ENCODE results near the gene ATP5MC3. TPM values are rescaled to one million over a fixed set of nuclear protein-coding genes. Genes with fewer than 3 reads are reported as not detected.
A peak's percentile ranks its signal among the peaks of the same experiment; 100 is the strongest.
"Not testable (repeated sequence)": the region's sequence is repeated elsewhere in the genome, so short reads cannot be mapped to it uniquely, and the experiment has no call there.

The ATP5MC3 gene
- 318 TPM for polyA plus RNA-seq (2013, experiment 1 of 2)
- 288 TPM for polyA plus RNA-seq (2013, experiment 2 of 2)

- WGBS, 2 donors (ENCODE audit: extremely low coverage in 2 of 2, insufficient read length in 2 of 2, insufficient replicate concordance in 1 of 2), result no CpG with 5 or more reads among the region's 53 CpGs
- no peak within 1 kb of the TSS for H3K4ac ChIP-seq (ENCODE audit: low read length)
- DNase-seq (ENCODE audit: low spot score), result peak; percentile 81
Measured at GRCh38 chr2:175181104-175181876, at the start of gene ATP5MC3. Gene ATP5MC3 (minus strand): TSS chr2:175181710. CDS start chr2:175181393, 317 bp downstream.

GRCh38 chr2:175228601-175229000 is 47.1 kb upstream of the ATP5MC3 start:
- H3K23ac ChIP-seq (ENCODE audit: low read depth, low read length, poor library complexity); H3K4me1 ChIP-seq (ENCODE audit: control insufficient read depth in 2 of 2, insufficient read depth in 1 of 2, low read depth in 1 of 2, low read length in 2 of 2); H3K9me3 ChIP-seq (replicated peaks in 1 of 2; ENCODE audit: control insufficient read depth in 2 of 2, insufficient read depth in 1 of 2, low read depth in 1 of 2, low read length in 2 of 2); H2BK5ac ChIP-seq (ENCODE audit: low read length); H4K8ac ChIP-seq (ENCODE audit: low read depth, low read length); H3K14ac ChIP-seq (ENCODE audit: low read length); H2BK12ac ChIP-seq (ENCODE audit: low read length); H3K4me2 ChIP-seq (ENCODE audit: insufficient read depth, low read length, poor library complexity, severe bottlenecking); H3K18ac ChIP-seq (ENCODE audit: low read length); H3K4me3 ChIP-seq (ENCODE audit: low read length in 2 of 2); DNase-seq (ENCODE audit: low spot score); H2AK5ac ChIP-seq (ENCODE audit: low read depth, low read length); H3K79me1 ChIP-seq (ENCODE audit: low read depth, low read length); H3K27me3 ChIP-seq (ENCODE audit: control insufficient read depth in 3 of 3, insufficient read depth in 3 of 3, low read depth in 1 of 3, low read length in 3 of 3); H3K4ac ChIP-seq (ENCODE audit: low read length); H3K9ac ChIP-seq (ENCODE audit: low read depth, low read length, poor library complexity); H2BK120ac ChIP-seq (ENCODE audit: low read depth, low read length); H3K36me3 ChIP-seq (replicated peaks in 1 of 2; ENCODE audit: control insufficient read depth in 2 of 2, insufficient read depth in 2 of 2, low read length in 2 of 2); H2AFZ ChIP-seq (ENCODE audit: low read length); H4K91ac ChIP-seq (ENCODE audit: low read depth, low read length, poor library complexity); H2BK15ac ChIP-seq (ENCODE audit: low read length); H3K27ac ChIP-seq (replicated peaks; ENCODE audit: low read length): not testable (repeated sequence)
- no CpG with 5 or more reads among the region's 4 CpGs for WGBS, 2 donors (ENCODE audit: extremely low coverage in 2 of 2, insufficient read length in 2 of 2, insufficient replicate concordance in 1 of 2)

More at GRCh38 chr2:175181104-175181876, at the start of gene ATP5MC3:
- H3K4me2 ChIP-seq (ENCODE audit: insufficient read depth, low read length, poor library complexity, severe bottlenecking), result peak within 1 kb of the TSS; percentile 80
- no peak within 1 kb of the TSS for H4K8ac ChIP-seq (ENCODE audit: low read depth, low read length)
- peaks cover 0 to 2% of the 10 kb centered on the region in 2 donors for H3K9me3 ChIP-seq (replicated peaks in 1 of 2; ENCODE audit: control insufficient read depth in 2 of 2, insufficient read depth in 1 of 2, low read depth in 1 of 2, low read length in 2 of 2)
- no peak within 1 kb of the TSS for H3K14ac ChIP-seq (ENCODE audit: low read length)
- H3K9ac ChIP-seq (ENCODE audit: low read depth, low read length, poor library complexity), result peak within 1 kb of the TSS; percentile 97
- H3K27me3 ChIP-seq (ENCODE audit: control insufficient read depth in 3 of 3, insufficient read depth in 3 of 3, low read depth in 1 of 3, low read length in 3 of 3), result peaks cover 0 to 2% (median 0%) of the 10 kb centered on the region in 3 experiments
- H3K79me1 ChIP-seq (ENCODE audit: low read depth, low read length), result no peaks in the 10 kb centered on the region
- peak within 1 kb of the TSS; percentile 71 for H3K23ac ChIP-seq (ENCODE audit: low read depth, low read length, poor library complexity)
- peak within 1 kb of the TSS; percentile 45 for H3K27ac ChIP-seq (replicated peaks; ENCODE audit: low read length)
- no peak within 1 kb of the TSS for H2AK5ac ChIP-seq (ENCODE audit: low read depth, low read length)
- no peak within 1 kb of the TSS for H2BK120ac ChIP-seq (ENCODE audit: low read depth, low read length)
- peak within 1 kb of the TSS; percentile 85 to 91 for H3K4me3 ChIP-seq (ENCODE audit: low read length in 2 of 2)
- no peak within 1 kb of the TSS for H2BK12ac ChIP-seq (ENCODE audit: low read length)
- H3K36me3 ChIP-seq (replicated peaks in 1 of 2; ENCODE audit: control insufficient read depth in 2 of 2, insufficient read depth in 2 of 2, low read length in 2 of 2), result peaks cover 7 to 42% of the 10 kb centered on the region in 2 donors
- peak within 1 kb of the TSS; percentile 98 for H2AFZ ChIP-seq (ENCODE audit: low read length)
- peak within 1 kb of the TSS; percentile 67 for H3K18ac ChIP-seq (ENCODE audit: low read length)
- no peaks in the 10 kb centered on the region for H3K4me1 ChIP-seq (ENCODE audit: control insufficient read depth in 2 of 2, insufficient read depth in 1 of 2, low read depth in 1 of 2, low read length in 2 of 2)
- H2BK15ac ChIP-seq (ENCODE audit: low read length), result no peak within 1 kb of the TSS
- no peak within 1 kb of the TSS for H4K91ac ChIP-seq (ENCODE audit: low read depth, low read length, poor library complexity)
- H2BK5ac ChIP-seq (ENCODE audit: low read length), result no peak within 1 kb of the TSS

- no peak overlapping the region for H2BK120ac ChIP-seq (ENCODE audit: low read depth, low read length)
- no peaks in the 10 kb centered on the region for H3K36me3 ChIP-seq (replicated peaks in 1 of 2; ENCODE audit: control insufficient read depth in 2 of 2, insufficient read depth in 2 of 2, low read length in 2 of 2)
- H2AFZ ChIP-seq (ENCODE audit: low read length), result no peak overlapping the region
- no peaks in the 10 kb centered on the region for H3K9me3 ChIP-seq (replicated peaks in 1 of 2; ENCODE audit: control insufficient read depth in 2 of 2, insufficient read depth in 1 of 2, low read depth in 1 of 2, low read length in 2 of 2)
- H4K91ac ChIP-seq (ENCODE audit: low read depth, low read length, poor library complexity), result no peak overlapping the region
- no peak overlapping the region for H3K9ac ChIP-seq (ENCODE audit: low read depth, low read length, poor library complexity)
- no peak overlapping the region for H3K4ac ChIP-seq (ENCODE audit: low read length)
- H2BK5ac ChIP-seq (ENCODE audit: low read length), result no peak overlapping the region
- DNase-seq (ENCODE audit: low spot score), result no peak
- no peak overlapping the region for H3K18ac ChIP-seq (ENCODE audit: low read length)
- no peaks in the 10 kb centered on the region for H3K4me1 ChIP-seq (ENCODE audit: control insufficient read depth in 2 of 2, insufficient read depth in 1 of 2, low read depth in 1 of 2, low read length in 2 of 2)
- H3K14ac ChIP-seq (ENCODE audit: low read length), result no peak overlapping the region
- no peaks in the 10 kb centered on the region for H3K27me3 ChIP-seq (ENCODE audit: control insufficient read depth in 3 of 3, insufficient read depth in 3 of 3, low read depth in 1 of 3, low read length in 3 of 3)
- H3K4me3 ChIP-seq (ENCODE audit: low read length in 2 of 2), result no peak overlapping the region
- no peak overlapping the region for H2BK12ac ChIP-seq (ENCODE audit: low read length)
- no peak overlapping the region for H3K4me2 ChIP-seq (ENCODE audit: insufficient read depth, low read length, poor library complexity, severe bottlenecking)
- H4K8ac ChIP-seq (ENCODE audit: low read depth, low read length), result no peak overlapping the region
- H3K27ac ChIP-seq (replicated peaks; ENCODE audit: low read length), result no peak overlapping the region
- H2BK15ac ChIP-seq (ENCODE audit: low read length), result no peak overlapping the region
- no peak overlapping the region for H2AK5ac ChIP-seq (ENCODE audit: low read depth, low read length)
- H3K79me1 ChIP-seq (ENCODE audit: low read depth, low read length), result no peaks in the 10 kb centered on the region
- no peak overlapping the region for H3K23ac ChIP-seq (ENCODE audit: low read depth, low read length, poor library complexity)
Measured at GRCh38 chr2:175228179-175228578, 46.7 kb upstream of the ATP5MC3 start.

- no peaks in the 10 kb centered on the region for H3K4me1 ChIP-seq (ENCODE audit: control insufficient read depth in 2 of 2, insufficient read depth in 1 of 2, low read depth in 1 of 2, low read length in 2 of 2)
- H2BK5ac ChIP-seq (ENCODE audit: low read length), result no peak overlapping the region
- no peak overlapping the region for H3K23ac ChIP-seq (ENCODE audit: low read depth, low read length, poor library complexity)
- no peak overlapping the region for H4K8ac ChIP-seq (ENCODE audit: low read depth, low read length)
- no peak overlapping the region for H4K91ac ChIP-seq (ENCODE audit: low read depth, low read length, poor library complexity)
- no peaks in the 10 kb centered on the region for H3K9me3 ChIP-seq (replicated peaks in 1 of 2; ENCODE audit: control insufficient read depth in 2 of 2, insufficient read depth in 1 of 2, low read depth in 1 of 2, low read length in 2 of 2)
- no peak overlapping the region for H3K27ac ChIP-seq (replicated peaks; ENCODE audit: low read length)
- no peaks in the 10 kb centered on the region for H3K36me3 ChIP-seq (replicated peaks in 1 of 2; ENCODE audit: control insufficient read depth in 2 of 2, insufficient read depth in 2 of 2, low read length in 2 of 2)
- no peak overlapping the region for H2AK5ac ChIP-seq (ENCODE audit: low read depth, low read length)
- H2BK15ac ChIP-seq (ENCODE audit: low read length), result no peak overlapping the region
- H3K4me2 ChIP-seq (ENCODE audit: insufficient read depth, low read length, poor library complexity, severe bottlenecking), result no peak overlapping the region
- no peak overlapping the region for H3K4me3 ChIP-seq (ENCODE audit: low read length in 2 of 2)
- H3K14ac ChIP-seq (ENCODE audit: low read length), result no peak overlapping the region
- H3K9ac ChIP-seq (ENCODE audit: low read depth, low read length, poor library complexity), result no peak overlapping the region
- no peak for DNase-seq (ENCODE audit: low spot score)
- H3K4ac ChIP-seq (ENCODE audit: low read length), result no peak overlapping the region
- no peak overlapping the region for H2BK12ac ChIP-seq (ENCODE audit: low read length)
- H2BK120ac ChIP-seq (ENCODE audit: low read depth, low read length), result no peak overlapping the region
- H3K79me1 ChIP-seq (ENCODE audit: low read depth, low read length), result no peaks in the 10 kb centered on the region
- no peak overlapping the region for H3K18ac ChIP-seq (ENCODE audit: low read length)
- no CpG with 5 or more reads among the region's 1 CpG for WGBS, 2 donors (ENCODE audit: extremely low coverage in 2 of 2, insufficient read length in 2 of 2, insufficient replicate concordance in 1 of 2)
- no peaks in the 10 kb centered on the region for H3K27me3 ChIP-seq (ENCODE audit: control insufficient read depth in 3 of 3, insufficient read depth in 3 of 3, low read depth in 1 of 3, low read length in 3 of 3)
- H2AFZ ChIP-seq (ENCODE audit: low read length), result no peak overlapping the region
Measured at GRCh38 chr2:175227393-175227792, 45.9 kb upstream of the ATP5MC3 start.
